Muscle of back (tissue), 13 donors: Measurements from ENCODE around the gene IDI2. TPM values are rescaled to one million over a fixed set of nuclear protein-coding genes. Genes with fewer than 3 reads are reported as not detected.
A peak's percentile ranks its signal among the peaks of the same experiment; 100 is the strongest.
"Not testable (repeated sequence)": the region's sequence is repeated elsewhere in the genome, so short reads cannot be mapped to it uniquely, and the experiment has no call there.

ENCODE experiments used
- DNase-seq, 3 donors: peaks; one replicate each; pipeline versions ENCODE4 v3.0.0 to v3.0.0-alpha.2; 2013
- long read RNA-seq, 9 donors: transcript quantifications; one replicate each; lab custom pipeline, GENCODE V29; 2026
- polyA plus RNA-seq, 10 donors: library from polyadenylated mRNA; unstranded; fragments of 120-200 nt; gene quantifications; one replicate each; pipeline ENCODE4 v1.2.1, GENCODE V29; 2013; ENCODE audit not compliant: insufficient read length in 10 of 10

IDI2 gene
- under 1 TPM in 1 of 10 donors, not detected in 9; 0.20 TPM for polyA plus RNA-seq
- long read RNA-seq, donor 1: 0 reads
- long read RNA-seq, donor 2: 0 reads
- long read RNA-seq, donor 3: 0 reads
- long read RNA-seq, donor 4: 0 reads
- long read RNA-seq, donor 5: 0 reads
- long read RNA-seq, donor 6: 0 reads
- long read RNA-seq, donor 7: 0 reads
- long read RNA-seq, donor 8: 0 reads
- long read RNA-seq, donor 9: 0 reads

DNA sequence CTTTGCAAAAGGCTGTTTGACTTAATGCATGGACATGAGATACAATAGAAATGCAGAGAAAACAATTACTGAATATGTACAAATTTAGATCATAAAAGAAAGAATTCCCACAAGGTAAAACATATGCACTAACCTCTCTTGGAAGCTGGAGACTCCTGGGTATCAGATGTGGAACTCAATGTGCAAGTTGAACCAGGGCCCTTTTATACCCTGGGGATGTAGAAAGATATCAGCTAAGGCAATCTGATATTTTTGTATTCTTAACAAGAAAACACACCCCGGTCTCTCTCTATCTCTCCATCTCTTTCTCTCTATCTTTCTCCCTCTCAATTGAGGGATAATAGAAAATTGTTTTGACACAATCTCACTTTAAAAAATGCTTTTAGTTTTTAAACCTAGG lies at the start of gene IDI2:
Gene IDI2 (minus strand): TSS at position 177 of the 400 bp plus-strand sequence. CDS start 1,136 bp downstream, outside the sequence.
- DNase-seq: no peak

DNA sequence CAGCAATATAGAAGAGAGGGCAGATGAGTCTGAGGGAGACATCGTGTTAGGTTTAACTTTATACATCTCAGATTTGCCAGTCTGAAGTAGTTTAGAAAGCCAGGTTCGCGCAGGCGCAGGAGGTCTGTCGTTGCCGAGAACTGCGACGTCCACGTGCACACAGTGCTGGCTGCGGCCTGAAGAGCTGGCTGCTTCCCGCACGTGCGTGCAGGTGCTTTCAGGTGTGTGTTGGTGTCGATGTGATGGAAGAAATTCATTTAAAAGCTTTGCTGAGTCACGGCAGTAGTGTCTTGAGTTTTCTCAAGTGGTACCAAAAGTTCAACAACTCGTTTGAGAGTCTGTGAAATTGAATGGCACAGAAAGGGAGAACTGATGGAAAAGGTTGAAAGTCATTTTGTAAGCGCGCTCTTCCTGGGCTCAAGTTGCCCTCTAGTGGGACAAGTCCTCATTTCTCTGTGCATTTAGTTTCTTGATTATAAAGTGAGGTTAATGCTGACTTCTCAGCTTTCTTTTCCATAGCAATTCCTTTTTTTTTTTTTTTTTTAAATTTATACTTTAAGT lies 49.2 kb upstream of the IDI2 start:
- DNase-seq: no peak

DNA sequence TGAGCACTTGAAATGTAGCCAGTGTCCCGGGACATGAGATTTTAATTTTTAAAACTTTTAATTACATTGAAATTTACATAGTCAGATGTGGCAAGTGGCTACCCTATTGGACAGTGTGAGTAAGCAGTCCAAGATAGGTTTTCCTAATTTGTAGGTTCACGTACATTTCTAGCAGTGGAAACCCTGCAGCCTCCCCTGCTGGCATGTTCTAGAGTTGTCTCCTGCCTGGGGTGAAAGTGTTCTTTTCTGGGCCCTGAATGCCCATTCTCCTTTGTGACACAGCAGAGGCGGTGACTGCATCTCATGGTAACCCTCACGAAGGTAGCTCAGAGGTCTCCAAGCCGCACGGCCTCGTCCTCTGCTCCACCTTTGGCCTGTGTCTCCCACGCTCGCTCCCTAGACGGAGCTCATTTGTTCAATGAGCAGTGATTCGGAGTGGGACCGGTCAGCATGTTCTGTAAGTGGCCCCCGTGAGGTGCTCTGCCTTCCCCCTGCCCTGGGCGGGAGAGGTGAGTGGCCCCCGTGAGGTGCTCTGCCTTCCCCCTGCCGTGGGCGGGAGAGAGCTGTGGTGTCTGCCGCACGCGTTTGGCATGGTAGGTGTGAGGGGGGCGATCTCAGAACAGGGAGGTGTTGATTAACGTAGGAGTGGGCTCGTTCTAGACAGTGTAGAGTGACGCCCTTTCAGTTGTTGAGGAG lies 48.5 kb upstream of the IDI2 start:
- DNase-seq: no peak

DNA sequence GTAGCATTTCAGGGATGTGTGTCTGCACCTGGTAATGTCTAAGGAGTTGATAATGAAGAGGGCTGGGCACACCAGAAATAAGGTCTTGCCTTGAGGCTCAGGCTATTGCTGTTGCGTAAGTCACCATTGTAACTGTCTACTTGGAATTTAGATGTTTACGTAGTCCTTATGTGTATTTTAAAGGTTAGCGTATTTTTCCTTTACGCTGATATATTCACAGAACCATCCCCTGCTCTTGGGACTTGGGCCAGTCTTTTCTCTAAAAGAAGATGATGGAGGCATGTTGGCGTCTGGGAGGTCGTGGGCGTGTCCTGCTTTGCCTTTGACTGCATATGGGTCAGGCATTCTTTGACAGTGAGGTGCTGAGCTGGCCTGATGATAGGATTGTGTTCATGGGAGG lies 45.3 kb upstream of the IDI2 start:
- no peak for DNase-seq

DNA sequence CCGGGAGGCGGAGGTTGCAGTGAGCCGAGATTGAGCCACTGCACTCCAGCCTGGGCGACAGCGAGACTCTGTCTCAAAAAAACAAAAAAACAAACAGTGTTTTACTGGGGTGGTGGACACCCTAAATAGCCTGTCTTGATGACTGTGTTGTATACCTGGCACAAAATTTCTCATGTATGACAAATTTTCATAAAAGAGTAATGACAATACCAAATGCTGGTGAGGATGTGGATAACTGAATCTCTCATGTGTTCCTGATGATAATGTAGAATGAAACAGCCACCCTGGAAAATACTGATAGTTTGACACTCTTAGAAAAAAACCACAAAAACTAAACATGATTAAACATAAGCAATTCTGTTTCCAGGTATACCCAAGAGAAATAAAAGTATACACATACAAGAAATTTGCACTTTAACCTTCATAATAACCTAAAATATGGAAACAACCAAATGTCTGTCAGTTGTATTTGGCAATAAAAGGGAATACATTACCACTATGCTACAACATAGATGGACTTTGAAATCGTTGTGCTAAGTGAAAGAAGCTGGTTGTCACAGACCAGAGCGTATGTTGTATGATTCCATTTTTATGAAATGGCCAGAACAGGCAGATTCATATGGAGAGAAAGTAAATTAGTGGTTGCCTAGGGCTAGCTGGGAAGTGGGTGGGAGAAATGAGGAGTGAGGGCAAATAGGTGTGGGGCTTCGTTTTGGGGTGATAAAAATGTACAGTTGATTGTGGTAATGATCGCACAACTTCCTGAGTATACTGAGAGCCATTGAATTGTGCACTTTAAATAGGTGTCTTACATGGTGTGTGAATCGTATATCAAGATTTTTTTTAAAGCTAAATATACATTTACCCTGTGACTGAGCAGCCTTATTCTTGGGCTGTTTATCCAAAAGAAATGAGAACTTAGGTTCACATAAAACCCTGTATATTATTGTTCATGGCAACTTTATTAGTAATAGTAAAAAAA lies 43.0 kb upstream of the IDI2 start:
- DNase-seq: no peak

DNA sequence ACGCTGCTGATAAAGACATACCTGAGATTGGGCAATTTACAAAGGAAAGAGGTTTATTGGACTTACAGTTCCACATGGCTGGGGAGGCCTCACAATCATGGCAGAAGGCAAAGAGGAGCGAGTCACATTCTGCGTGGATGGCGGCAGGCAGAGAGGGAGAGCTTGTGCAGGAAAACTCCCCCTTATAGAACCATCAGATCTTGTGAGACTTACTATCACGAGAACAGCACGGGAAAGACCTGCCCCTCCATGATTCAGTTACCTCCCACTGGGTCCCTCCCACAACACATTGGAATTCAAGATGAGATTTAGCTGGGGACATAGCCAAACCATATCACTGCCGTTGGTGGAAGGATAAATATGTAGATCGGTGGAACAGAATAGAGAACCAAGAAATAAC lies 41.1 kb upstream of the IDI2 start:
- DNase-seq: not testable (repeated sequence)

DNA sequence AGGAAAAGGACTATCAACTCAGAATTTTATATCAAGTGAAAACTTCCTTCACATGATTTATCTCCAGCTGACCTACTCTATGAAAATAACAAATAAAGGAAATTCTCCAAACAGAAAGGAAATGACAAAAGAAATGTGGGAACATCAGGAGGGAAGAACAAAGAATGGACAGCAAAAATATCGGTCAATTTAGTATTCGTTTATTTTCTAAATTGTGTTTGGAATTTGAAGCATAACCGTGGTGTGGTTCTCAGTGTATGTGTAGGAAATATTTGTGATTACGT lies 39.2 kb upstream of the IDI2 start:
- DNase-seq: no peak

DNA sequence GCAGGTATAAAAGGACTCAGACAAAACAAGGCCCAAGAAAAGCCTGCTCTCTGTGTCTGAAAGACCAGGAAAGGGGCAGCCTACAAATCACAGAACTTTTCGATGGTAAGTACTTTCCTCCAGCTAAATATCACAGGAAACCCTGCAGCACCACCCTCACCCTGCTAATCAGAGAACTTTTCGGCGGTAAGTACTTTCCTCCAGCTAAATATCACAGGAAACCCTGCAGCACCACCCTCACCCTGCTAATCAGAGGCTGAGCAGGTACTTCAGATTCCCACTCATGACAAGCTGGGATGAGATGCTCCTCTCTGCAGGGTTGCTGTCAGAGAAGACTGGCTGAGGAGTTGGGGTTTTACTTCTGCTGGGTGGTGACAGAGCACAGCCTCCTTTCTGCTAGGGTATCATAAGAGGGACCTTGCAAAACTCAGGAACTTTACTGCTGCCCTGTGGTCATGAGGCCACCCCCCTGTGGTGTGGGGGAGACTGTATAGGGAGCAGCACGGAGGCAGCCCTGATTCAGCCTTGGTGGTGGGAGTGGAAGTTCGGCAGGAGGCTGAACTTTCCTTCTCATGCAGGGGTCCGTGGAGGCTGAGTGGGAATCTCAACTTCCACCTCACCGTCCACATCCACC lies 37.7 kb upstream of the IDI2 start:
- DNase-seq: no peak

DNA sequence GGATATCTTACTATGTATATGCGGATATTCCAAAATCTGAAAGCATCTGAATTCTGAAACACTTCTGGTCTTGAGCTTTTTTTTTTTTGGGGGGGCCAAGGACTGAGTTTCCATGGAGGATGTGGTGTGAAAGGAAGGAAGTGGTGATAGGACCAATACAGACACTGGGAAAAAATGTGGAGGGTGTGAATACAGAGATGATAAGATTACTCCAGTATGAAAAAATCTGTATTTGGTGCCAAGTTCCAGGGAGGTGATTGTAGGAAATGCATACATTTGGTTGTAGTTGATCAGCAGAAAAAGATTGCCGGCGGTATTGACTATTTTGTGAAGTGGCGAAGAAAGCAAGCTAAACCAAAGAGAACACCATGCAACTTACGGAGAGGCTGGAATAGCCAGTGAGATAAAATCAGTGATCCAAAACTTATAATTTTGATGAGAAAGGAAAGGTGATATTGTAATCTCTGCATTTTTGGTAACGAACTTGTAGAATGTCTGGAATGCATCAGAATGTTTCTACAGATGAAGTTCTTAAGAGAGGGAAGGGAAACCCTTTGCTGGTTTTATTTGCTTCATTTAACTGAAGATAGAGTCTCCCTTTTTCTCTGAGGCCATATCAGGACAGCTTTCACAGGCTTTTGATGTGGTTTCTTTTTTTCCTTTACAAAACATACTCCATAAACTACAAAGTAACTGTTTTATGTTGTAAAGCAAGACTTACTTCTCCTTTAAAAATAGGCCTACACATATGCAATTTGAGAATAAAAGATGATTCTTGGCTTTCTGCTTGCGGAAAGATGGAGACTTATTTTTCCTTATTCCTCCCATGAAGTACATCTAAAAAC lies 36.5 kb upstream of the IDI2 start:
- peak in 1 of 3 donors; percentile 27 for DNase-seq

DNA sequence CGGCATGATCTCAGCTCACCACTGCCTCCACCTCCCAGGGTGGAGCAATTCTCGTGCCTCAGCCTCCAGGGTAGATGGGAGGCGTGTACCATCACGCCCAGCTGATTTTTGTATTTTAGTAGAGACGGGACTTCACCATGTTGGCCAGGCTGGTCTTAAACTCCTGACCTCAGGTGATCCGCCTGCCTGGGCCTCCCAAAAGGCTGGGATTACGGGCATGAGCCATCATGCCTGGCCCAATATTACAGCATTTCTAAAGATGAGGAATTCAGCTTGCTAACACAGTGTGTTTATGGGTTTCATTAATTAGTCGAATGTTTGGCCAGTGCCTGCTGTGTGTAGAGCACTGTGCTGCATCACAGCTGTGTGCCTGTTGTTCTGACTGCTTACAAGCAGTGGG lies 34.2 kb upstream of the IDI2 start:
- no peak for DNase-seq

DNA sequence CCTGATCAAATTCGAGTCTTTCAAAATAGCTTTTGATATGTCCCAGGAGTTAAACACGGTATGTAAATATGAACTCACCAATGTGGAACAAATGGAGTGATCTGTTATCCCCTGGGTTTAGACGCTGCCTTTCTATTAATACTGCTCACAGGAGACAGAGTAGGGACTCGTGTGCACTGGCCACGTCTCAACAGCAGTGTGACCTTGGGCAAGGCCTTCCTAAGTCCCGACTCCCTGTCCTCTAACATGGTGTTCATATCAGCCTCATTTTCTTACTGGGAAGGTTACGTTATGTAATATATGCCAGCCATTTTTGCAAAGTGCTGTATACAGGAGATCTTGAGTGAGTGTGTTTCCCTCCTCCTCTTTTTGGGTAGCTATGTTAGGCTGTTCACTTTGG lies 32.4 kb upstream of the IDI2 start:
- DNase-seq: no peak

DNA sequence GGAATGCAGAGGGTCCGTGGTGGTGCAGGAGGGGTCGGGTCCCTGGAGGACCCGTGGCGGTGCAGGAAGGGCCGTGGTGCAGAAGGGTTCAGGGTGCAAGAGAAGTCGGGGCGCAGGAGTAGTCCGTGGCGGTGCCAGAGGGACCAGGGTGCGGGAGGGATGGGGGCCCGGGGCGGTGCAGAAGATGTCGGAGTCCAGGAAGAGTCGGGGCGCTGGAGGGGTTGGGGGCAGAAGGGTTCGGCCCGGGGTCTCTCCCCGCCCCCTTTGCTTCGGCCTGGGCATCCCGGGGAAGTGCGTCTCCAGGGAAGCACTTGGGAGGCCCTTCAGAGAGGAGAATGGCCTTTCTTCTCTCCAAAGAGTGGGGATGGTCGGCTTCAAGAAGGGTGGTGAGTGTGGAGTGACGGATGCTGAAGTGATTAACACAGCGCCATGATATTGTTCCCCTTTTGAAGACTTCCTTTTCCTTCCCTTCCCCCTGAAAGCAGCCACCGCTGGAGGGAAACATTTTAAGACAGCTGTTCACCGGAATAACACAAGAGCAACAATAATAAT lies 31.5 kb upstream of the IDI2 start:
- peak in 1 of 3 donors; percentile 47 for DNase-seq

DNA sequence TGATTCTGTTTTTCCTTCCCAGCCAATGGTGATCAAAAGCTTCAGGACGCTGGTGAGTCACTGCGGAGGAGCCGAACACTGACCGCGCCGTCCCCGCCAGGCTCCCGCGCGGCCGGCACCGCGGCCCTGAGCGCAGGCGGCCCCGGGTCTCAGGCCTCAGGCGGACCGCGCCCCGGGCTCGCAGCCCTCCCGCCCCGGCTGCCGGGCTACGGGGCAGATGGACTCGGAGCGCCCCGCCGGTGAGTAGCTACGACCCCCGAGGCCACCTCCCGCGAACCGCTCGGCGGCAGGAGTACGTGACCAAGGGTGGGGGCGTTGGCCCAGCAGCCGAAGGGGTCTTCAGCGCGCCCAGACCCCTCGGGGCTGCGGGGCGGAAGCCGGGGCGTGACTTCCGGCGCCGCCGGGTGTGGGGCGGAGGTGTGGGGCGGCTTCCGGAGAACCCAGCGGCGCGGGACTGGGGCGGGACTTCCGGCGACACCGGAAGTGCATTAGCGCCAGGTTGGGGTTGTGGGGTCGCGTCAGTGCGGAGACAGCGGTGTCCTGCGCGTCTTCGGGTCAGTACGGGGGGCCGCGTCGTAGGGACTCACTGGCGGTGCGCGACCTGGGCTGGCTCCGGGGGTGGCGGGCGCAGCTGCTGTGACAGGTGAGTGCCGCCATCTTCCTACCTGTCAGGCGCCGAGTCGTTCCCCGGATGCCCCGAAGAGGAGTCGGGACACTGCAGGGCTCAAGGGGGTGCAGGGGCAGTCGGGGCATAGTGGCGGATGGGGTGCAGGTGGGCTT lies 30.9 kb upstream of the IDI2 start, which contains the start of gene WDR37:
Gene WDR37 (plus strand): TSS at position 60 of the 780 bp plus-strand sequence. CDS start 15,771 bp downstream, outside the sequence.
- peak; percentile 75 to 95 (median 89) for DNase-seq

DNA sequence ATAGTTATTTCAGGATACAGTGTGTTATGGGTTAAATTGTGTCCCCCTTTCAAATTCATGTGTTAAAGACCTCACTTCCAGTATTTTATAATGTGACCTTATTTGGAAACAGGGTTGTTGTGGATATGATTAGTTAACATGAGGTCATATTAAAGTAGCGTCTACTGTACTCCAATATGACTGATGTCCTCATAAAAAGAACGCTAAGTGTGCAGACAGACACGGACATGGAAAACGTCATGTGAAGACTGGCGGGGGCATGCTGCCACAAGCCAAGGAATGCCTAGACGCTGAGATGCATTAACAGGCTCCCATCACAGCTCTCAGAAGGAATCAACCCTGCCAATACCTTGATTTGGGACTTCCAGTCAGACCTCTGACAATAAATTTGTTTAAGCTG lies 29.0 kb upstream of the IDI2 start:
- DNase-seq: no peak

DNA sequence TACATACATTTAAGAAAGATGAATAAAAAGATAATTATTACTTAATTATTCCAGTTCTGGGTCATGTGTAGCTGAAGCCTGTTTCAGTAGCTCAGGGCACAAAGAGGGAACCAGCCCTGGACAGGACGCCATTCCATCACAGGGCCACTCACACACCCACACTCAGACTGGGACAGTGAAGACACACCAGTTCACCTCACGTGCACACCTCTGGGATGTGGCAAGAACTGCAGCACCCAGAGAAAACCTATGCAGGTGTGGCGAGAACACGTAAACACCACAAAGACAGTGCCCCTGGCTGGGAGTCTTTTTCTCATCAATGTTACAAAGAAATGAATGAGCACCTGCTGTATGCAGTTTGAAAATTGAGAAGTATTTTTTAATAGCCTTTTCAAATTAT lies 24.9 kb upstream of the IDI2 start:
- no peak for DNase-seq

DNA sequence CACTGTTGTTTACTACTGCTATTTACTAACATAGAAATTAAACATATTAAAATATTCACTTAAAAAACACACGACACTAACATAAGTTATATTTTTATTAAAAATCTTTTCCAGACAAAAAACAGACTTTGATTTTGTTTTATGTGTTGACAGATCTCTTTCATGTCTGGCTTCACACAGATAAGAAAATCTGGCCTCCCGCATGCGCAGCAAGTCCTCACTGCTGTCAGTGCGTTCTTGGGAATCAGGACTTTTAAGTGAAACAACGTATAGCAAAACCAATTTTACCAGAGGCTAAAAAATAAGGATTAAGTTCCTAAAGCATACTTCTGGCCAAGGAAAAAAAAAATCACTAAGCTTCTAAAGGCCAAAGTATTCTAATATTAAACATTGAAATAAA lies 24.5 kb upstream of the IDI2 start:
- DNase-seq: no peak

DNA sequence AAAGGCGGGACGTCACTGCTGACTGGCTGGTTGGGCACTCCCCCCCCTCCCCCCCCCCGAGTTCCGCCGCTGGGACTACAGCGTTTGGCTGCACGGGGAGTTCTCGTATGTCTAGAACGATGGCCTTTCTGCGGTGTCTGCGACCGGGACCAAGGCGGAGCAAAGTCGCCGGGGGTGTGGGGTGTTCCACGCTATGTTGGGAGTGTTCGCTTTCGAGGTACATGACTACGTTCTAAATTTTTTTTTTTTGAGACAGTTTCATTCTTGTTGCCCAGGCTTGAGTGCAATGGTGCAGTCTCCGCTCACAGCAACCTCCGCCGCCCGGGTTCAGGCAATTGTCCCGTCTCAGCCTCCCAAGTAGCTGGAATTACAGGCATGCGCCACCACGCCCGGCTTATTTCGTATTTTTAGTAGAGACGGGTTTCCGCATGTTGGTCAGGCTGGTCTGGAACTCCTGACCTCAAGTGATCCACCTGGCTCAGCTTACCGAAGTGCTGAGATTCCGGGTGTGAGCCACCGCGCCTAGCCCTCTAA lies 23.8 kb upstream of the IDI2 start:
- DNase-seq: no peak

DNA sequence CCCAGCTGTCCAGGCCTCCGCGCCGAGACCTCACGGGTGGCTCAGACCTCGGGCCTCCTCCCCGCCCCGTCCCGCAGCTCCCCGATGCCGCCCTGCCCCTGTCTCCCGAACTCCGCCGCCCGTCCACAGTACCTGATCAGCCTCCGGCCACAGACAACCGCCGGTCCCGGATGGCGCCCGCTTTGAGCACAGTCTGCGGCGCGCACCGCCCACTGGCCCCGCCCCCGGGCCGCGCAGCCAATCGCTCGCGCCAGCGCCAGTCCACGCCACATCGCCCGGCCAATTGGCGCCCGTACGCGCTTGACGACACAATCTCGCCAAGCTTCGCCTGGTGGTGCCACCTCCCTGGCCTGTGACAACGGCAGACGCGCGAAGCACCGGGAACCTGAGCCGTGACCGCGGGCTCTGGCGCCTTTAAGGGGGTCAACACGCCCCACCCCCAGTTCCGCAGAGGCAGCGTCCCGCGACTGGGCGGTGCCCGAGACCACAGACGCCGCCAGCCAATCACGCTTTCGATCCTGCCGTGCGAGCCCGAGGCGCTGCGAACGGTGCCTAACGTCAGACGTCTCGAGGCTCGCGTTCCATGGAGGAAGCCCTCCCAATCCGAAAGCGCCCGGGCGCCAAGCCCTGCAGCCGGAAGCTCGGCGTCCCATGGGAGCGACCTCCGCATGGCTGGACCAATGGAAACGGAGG lies 23.2 kb upstream of the IDI2 start, which contains the start of gene IDI1:
Gene IDI1 (minus strand): TSS at position 388 of the 693 bp plus-strand sequence. CDS start 116 bp downstream, at position 272.
- peak; percentile 99 for DNase-seq

DNA sequence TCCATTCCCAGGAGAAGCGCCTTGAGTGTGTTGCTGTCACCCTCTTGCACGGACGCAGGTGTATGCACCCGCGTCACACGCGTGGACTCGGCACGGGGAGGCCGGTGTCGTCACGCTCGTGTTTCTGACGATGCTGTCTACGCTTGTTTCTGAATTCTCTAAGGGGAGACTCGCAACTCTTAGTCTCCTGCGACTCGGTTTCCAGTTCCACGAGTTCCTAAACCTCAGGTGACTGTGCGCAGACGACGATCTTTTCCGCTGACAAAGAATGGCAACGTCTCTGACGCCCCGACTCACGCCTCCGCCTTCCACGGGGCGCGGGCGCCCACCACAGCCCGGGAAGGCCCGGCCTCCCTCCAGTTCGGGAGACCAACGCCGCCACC lies 22.7 kb upstream of the IDI2 start:
- DNase-seq: no peak
